ENCODE data around the gene DENND4A. TPM values are rescaled to one million over a fixed set of nuclear protein-coding genes. Genes with fewer than 3 reads are reported as not detected.
A peak's percentile ranks its signal among the peaks of the same experiment; 100 is the strongest.

DENND4A gene
- total RNA-seq = 18.6 and 24.0 TPM in 2 replicates

DNA sequence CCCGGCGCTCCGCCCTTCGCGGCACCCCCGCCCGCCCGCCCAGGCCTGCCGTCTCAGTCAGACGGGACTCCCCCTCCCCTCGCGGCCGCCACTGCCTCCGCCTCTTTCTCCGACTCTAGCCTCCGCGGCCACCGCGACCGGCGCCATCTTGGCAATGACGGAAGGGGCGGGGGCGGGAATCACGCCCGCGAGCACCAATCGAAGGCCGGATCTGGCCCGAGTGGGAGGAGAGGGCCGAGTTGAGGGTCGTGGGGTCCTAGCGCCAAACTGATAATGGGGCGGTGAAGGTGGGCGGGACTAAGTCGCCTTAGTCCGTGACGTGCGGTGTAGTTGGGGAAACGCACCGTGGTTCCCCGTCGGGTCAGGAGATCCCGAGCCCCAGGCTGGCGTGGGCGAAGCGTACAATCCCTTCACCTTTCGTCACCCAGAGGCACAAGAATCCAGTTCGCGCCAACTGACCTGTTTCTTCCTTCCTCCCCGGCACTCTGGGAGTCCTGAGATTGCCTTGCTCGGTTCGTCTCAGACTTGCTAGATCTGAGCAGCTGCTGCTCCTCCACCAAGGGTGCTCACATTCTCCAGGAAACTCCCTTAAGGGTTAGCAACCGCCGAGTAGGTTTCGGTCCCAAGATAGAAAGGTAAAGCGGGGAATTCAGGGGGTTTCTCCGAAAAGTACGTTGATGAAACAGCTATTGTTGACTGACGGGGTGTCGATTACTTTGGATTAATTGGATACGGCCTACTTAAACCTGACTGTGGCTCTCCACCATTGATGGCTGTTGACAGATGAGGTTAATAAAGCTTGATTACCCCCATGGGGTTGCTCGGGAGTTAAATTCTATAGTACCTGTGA is at the start of gene DENND4A:
Gene DENND4A (minus strand): TSS at position 156 of the 850 bp plus-strand sequence. CDS start 35,843 bp downstream, outside the sequence.
- DNase-seq (ENCODE audit: low read depth in 2 of 2) = peak; percentile 95 to 99

DNA sequence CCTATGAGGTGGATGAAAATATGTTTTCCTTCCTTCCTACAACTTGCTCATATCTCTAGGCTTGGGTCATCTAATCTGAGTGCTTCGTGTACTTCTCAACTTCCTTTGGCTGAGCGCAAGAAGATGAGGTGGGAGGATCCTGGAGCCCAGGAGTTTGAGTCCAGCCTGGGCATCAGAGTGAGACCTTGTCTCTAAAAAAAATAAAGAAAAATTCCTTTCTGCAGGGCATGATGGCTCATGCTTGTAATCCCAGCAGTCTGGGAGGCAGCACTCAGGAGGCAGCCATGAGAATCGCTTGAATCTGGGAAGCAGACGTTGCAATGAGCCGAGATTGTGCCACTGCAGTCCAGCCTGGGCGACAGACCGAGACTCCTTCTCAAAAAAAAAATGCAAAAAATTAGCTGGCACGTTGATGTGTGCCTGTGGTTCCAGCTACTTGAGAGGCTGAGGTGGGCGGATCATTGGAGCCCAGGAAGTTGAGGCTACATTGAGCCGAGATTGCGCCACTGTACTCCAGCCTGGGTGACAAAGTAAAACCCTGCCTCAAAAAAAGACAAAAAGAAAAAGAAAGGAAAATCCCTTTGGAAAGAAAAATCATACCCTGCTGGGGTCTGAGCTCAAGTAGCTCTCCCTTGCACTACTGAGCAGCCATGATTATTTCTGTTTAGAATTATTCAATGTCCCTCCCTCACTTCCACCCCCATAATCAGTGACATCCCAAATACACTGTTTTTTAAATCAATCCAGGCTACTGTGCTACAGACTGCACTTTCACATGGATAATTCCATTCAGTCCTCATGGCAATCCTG is 49.2 kb upstream of the DENND4A start:
- DNase-seq (ENCODE audit: low read depth in 2 of 2) = peak in 1 of 2 donors; percentile 67

DNA sequence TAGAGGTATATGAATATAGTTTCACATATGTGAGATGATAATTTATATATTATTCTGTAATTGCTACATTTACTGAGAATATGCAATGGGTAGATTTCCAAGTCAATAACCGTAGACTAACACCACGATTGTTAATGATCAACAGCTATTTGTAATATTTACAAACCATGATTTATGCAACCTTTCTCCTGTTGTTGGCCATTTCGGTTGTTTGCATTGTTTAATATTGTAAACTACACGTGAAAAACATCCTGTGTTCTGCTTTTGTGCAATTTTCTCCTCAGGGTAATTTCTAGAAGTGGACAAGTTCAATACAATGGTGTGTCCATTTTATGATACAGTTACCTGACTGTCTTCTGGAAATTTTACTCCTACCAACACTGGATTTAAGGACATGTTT is 47.9 kb upstream of the DENND4A start:
- DNase-seq (ENCODE audit: low read depth in 2 of 2) = no peak

- peak in 1 of 2 donors; percentile 28 for DNase-seq (ENCODE audit: low read depth in 2 of 2)
Measured at GRCh38 chr15:65839354-65839901, 47.3 kb upstream of the DENND4A start.

GRCh38 chr15:65837301-65838294 is 45.5 kb upstream of the DENND4A start:
- peak in 1 of 2 donors; percentile 14 for DNase-seq (ENCODE audit: low read depth in 2 of 2)

DNA sequence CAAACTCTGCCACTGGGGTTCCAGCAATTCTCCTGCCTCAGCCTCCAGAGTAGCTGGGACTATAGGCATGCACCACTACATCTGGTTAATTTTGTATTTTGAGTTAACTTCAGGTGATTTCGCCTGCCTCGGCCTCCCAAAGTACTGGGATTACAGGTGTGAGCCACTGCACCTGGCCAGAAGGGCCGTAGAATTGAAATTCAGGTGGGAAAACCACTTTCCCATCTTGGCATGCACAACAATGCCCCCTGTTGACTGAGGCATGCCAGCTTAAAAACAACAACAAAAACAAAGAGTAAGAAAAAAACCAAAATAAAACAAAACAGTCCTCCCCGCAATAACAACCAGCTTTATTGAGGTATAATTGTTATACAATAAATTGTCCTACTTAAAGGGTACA is 44.6 kb upstream of the DENND4A start:
- DNase-seq (ENCODE audit: low read depth in 2 of 2) = no peak

DNA sequence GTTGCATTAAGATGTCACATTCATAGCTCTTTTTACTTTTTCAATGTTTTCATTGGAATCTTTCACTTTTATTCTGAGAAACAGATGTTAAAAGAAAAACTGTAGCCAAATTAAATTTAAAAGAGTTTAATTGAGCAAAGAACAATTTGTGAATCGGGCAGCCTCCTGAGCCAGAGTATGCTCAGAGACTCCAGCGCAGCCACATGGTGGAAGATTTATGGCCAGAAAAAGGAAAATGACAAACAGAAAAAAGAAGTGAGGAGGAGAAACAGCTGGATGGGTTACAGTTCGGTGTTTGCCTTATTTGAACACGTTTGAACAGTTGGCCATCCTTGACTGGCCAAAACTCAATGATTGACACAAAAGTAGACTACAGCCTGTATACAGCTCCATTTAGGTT is 43.4 kb upstream of the DENND4A start:
- no peak for DNase-seq (ENCODE audit: low read depth in 2 of 2)

DNA sequence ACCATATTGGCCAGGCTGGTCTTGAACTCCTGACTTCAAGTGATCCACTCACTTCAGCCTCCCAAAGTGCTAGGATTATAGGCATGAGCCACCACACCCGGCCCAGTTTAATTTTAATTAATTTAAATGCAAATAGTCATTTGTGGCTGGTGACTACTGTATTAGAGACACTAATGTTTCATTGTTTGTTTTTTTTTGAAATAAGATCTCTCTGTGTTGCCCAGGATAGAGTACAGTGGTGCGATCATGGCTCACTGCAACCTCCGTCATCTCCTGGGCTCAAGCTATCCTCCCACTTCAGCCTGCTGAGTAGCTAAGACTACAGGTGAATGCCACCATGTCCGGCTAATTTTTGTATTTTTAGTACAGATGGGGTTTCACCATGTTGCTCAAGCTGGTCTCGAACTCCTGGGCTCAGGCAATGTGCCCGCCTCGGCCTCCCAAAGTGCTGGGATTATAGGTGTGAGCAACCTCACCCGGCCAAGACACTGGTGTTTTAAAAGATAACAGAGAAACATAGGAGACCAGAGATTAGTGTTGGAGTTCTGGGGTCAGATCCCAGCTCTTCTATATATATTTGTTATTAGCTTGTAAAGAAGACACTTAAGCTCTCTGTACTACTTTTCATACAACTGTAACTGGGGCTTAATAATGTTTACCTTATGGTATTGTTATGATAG is 42.6 kb upstream of the DENND4A start:
- no peak for DNase-seq (ENCODE audit: low read depth in 2 of 2)

DNA sequence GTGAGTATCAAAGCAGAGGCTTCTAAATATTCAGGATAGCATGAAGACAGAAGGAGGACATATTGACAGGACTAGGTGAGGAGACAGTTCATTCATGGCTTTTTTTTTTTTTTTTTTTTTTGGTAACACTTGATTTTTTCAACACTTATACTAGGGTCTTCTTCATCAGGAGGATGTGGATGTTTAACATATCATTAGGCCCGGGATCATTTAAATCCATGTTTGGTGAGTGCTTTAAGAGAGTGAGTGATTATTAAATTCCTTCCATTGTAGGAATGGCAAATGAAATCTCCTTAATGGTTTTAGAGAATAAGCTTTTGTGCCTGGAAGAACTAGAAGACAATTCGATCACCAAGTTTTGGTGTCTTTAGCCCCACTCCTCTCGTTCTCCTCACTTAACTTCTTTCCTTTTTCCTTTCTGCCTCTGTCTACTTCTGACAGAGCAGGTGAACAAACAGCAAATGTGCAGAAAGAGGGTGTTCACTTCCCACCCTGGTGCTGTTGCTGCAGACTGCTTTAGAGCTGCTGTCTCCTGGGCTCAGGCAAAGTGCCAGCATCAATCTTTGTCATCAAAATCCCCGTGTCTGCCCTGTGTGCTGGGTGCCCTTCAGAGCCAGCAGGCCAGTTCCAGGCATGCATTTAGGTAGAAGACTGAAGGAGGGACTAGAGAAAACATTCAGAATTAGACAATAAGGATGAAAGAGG is 41.6 kb upstream of the DENND4A start:
- peak in 1 of 2 donors; percentile 76 for DNase-seq (ENCODE audit: low read depth in 2 of 2)

DNA sequence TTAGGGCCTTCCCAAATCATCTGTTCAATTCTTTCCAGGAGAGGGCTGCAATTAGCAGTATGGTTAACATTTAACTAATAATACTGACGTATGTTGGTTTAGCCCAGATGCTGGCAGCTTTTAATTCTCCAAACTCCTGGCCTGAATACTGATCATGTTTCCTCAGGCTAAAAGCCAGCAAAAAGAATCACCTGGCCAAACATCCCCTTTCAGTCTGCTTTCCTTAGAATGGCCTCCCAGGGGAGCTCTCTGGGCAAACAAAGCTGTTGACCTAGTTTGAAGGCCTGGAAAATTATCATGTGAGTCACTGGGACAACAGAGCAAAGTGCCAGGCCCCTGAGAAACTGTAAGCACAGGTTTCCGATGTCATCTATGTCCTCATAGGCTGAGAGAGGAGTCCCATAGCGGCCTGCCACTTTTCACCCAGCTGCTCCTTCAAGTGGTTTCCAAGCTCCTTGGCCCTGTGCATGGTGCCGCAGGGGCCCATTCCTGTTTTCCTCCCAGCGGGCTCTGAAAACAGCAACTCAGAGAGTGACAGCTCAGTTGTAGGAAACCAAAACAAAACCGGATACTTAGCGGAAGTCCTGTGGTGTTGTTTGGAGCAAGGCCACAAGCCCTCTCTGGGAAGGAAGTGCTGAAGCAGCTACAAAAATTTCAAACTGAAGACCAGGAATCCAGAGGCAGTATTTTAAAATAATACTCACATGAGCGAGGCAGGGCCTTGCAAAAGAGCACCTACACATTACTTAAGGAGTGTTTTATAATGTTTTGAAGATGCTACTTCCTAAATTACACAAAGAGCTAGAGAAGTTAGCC is 40.7 kb upstream of the DENND4A start:
- DNase-seq (ENCODE audit: low read depth in 2 of 2) = peak; percentile 95 to 99

- DNase-seq (ENCODE audit: low read depth in 2 of 2) = peak; percentile 45 to 63
Measured at GRCh38 chr15:65829130-65829764, 37.2 kb upstream of the DENND4A start.

DNA sequence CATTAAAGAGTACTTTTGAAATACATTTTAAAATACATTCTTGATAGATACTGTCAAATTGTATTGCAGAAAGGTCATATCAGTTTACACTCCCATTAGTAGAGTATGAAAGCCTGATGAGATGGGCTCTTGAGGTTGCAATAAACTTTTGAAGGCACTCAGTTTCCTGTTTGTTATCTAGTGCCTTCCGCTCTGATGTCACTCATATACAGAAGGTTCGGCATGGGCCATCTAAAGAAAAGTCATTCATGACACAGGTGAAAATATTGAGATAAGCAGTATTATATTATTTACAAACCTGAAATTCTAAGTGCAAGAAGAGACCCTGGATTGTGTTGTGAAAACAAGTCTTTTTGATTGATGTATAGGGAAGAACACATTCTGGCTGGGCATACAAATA is 36.5 kb upstream of the DENND4A start:
- no peak for DNase-seq (ENCODE audit: low read depth in 2 of 2)

GRCh38 chr15:65827065-65827464 is 35.0 kb upstream of the DENND4A start:
- DNase-seq (ENCODE audit: low read depth in 2 of 2) = no peak

DNA sequence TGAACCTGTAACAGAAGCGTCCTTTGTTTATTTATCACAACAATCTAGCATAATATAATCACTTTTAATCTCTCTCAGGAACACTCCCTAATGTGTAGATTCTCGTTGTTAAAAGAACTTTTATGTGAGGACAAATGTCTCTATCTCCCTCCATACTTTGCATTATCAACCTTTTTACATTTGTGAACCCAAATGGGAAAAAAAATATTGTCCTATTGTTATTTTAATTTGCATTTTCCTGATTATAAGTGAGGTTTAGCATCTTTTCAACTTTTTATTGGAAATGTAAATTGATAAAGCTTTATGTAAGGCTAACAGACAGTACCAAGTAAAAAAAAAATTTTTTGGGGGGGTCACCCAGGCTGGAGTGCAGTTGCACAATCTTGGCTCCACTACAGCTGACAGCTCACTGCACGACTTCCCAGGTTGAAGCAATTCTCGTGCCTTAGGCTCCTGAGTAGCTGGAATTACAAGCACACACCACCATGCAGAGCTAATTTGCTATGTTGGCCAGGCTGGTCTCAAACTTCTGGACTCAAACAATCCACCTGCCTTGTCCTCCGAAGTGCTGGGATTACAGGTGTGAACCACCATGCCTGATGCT is 33.0 kb upstream of the DENND4A start:
- DNase-seq (ENCODE audit: low read depth in 2 of 2) = no peak

- peak; percentile 57 to 83 for DNase-seq (ENCODE audit: low read depth in 2 of 2)
Measured at GRCh38 chr15:65824031-65824743, 32.1 kb upstream of the DENND4A start.

DNA sequence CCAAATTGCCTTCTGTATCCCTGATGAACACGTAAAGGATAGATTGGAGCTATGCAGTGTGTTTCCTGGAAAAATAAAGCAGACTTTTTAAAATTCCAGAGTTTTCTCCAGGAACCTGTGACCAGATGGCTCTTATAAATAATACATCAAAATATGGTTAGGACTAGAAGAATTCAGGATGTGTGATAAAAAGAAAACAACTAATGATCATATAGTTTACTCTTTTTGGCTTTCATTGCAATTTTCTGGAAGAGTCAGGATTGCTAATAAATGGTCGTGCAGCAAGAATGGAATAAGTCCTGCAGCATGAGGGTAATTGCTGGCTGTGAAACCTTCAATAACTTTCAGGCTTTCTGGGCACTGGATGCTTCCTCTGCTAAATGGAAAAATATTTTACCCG is 30.2 kb upstream of the DENND4A start:
- DNase-seq (ENCODE audit: low read depth in 2 of 2) = no peak

- no peak for DNase-seq (ENCODE audit: low read depth in 2 of 2)
Measured at GRCh38 chr15:65821070-65821469, 29.0 kb upstream of the DENND4A start.
